ELR (cell line): Measurements from ENCODE around the gene ITSN2.

ENCODE experiments used
- DNase-seq: peaks from one replicate; pipeline ENCODE4 v3.0.0-alpha.2; 2015; ENCODE audit warnings: low read depth

ITSN2 gene

DNA sequence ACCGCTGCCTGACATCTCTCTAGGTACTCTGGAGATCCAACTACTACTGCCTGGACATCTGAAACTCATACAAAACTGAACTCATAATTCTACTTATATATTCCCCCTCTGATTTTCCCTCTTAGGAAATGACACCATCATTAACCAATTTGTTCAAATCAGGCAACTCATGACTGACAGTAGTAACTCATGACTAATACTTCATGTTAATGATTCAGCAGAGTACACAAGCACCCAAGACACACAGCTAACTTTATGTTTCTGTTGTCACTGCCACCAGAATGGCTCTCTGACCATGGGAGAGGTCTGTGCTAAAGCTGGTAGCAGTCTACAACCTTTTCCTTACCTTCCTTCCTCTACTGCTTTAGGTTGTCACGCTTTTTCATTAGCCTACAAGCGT lies 91.1 kb downstream of the ITSN2 start:
- peak; percentile 68 for DNase-seq

DNA sequence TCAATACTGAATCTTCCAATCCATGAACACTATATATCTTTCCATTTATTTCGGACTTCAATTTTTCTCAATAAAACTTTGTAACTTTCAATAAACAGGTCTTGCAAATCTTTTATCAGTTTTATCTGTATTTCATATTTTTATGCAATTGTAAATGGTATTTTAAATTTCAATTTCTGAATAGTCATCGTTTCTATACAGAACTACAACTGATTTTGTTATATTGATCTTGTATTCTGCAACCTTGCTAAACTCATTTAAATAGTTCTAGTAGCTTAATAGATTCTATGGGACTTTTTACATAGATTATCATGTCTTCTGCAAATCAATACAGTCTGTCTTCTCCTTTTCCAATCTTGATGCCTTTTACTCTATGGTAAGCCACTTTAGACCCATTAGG lies 95.1 kb downstream of the ITSN2 start:
- DNase-seq, result no peak

DNA sequence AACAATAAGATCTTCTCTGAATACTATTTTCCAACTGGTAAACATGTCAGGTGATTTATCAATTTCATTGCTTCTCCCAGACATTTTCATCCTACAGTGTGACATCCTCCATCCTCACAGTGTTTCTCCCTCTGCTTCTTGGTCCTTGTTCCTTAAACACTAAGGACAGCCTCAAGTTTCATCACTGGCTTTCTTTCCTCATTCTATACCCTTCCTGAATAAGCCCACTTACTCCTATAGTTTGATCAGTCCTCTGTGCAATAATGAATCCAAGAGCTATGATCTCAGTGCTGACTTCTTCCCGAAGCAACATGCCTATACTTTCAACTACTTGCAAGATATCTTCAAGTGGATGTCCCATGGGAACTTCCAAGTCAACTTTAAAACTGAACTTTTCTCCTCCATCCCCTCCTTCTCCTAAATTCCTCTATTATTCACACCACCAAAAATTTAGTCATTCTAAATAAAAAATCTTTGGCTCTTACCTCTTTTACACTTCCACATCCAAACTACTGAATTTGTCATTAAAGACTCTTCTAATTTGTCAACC lies 97.8 kb downstream of the ITSN2 start:
- no peak for DNase-seq

DNA sequence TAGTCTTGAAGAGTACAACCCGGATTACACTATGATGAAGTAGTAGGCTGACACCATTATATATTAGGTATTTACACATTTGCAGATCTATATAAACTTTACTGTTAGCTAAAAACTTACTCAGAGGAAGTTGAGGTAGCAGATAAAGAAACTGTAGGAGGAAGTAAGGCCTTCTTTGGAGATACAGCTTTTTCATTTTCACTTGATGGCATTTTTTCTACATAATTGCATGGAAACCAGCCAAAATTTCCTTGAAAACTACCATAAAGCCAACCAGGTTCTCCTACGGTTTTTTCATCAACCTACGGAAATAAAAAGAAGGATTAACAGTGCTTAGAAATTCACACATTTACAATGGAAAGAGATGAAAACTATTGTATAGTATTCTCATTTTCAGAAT lies 98.9 kb downstream of the ITSN2 start:
- no peak for DNase-seq

DNA sequence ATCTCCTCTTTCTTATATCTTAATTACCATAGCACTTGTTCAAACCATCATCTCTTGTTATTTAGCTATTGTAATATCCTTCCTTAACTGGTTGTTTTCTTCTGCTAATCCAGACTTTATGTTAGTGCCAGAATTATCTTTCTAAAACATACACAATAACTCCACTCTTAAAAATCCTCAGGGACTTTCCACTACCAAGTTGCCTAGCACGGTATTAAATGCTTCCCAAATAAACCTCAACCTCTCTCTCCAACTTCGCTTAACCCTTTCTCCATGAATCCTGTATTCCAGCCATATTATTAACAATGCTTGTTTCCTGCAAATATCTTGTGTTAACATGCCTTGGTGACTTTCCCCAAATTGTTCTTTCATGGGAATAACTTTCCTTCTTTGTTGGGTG lies 101.0 kb downstream of the ITSN2 start:
- no peak for DNase-seq

DNA sequence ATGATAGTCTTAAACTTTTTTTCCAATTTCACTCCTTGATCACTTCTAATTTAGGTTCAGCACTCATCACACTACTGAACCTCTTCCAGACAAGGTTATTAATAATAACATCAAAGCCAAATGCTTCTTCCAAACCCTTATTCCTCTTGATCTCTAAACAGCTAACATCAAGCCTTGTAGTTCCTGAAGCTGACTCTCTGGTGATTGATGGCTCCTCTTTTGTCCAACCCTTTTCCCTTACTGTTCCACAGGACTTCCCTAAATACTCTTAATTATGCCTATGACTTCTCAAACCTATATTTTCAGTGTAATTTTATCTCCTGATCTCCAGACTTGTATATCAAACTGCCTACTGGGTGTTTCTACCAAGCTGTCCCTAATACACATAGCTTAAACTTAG lies 101.6 kb downstream of the ITSN2 start:
- DNase-seq, result no peak

DNA sequence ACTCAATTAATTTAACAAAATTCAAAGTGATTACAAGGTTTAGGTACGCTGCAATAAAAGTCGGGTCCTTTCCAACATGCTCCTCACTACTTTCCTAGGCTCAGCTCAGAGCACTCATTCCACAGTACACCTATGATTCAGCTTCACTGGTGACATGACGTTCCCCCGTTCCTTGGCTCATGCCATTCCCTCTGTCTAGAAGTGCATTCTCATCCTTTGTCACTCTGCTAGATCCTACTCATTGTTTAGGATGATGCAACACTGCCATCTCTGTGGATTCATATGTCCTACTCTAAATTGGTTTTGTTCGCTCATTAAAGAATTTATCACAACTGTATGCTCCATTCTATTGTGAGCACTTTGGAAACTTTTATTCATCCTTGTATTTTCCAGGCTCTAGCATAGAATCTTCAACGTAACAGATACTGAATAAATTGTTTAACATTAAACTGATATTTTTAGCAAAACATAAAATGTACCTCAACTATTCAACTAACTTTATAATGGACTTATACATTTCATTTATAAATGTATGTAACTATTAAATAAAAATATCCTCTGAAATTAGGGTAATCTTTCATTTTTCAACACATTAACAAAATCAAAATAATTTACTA lies 106.9 kb downstream of the ITSN2 start:
- peak; percentile 64 for DNase-seq

DNA sequence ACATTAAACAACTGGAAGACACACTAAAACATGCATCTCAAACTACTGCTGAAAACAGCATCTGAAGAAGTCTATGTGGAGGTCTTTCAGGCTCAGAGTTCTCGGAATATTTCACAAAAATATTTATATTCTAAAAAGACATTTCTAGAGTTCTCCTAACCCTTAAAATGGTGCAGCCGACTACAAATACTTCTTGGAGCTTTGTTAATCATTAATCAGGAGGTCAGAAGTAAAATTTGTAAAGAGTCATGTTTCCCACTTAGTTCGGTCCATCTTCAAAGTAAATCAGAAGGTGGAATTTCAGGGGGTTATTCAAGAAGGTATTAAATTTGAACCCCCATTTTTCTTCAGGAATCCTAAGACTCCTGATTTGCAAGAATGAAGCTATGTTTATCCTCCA lies 112.7 kb downstream of the ITSN2 start:
- no peak for DNase-seq

DNA sequence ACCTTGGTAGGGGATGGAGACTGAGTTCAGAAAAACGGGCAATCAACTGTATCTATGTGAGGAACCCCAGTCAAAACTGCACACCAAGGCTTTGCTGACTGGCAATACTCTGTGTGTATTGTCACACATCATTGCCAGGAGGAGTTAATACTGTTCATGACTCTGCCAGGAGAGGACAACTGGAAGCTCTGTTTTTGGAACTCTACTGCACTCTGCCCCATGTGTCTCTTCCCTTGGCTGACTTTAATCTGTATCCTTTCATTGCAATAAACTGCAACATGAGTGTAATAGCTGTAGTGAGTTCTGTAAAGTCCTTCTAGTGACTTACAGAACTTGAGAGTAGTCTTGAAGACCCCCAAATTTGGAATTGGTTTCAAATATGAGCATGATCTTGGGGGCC lies 113.2 kb downstream of the ITSN2 start:
- DNase-seq, result no peak

DNA sequence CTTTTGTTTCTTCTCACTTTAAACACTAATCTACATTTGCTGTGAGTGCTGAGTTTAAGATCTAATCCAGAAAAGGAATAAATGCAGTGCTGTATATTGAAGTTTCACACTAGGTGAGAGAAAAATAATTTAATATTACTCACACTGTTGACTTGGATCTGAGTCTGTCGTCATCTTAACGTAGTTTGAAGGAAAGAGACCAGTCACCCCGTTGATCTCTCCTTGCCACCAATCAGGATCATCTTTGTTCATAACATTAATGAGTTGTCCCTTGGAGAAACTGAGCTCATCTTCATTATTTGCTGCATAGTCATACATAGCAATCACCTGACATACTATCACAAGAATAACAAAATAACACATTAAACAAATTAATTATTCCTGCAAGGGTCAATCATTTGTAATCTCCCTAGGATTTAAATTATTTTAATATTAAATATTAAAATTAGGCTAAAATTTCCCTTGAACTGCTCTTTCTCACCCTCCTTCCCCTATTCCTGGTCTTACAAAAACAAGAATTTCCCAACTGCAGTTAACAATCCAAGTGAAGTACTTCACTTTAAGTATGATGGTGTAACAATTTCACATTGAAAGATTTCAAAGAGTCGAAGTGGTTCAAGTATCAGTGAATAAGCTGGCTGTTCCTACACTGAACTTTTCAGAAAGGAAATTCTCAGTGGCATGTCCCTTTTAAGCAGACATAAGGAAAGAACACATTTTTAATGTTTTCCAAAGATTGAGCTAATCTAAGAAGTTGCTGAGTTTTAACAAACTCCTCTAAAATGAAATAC lies 114.2 kb downstream of the ITSN2 start:
- DNase-seq, result peak; percentile 34

DNA sequence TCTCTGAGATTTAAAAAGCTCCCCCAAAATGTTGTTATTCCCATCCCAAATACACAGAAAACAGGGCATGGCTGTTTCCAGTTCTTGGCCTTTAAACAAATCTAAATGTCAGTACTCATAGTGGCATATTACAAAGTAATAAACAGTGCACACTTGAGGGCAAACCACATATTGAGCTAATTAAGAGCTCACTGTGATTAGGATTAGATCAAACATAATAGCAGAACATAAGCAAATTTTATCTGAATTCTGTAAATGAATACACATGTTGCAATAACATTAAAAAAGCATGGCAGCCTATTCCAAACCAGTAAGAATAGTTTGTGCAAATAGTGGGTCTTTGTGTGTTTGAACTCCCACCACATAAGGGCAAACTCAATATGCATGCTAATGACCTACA lies 118.8 kb downstream of the ITSN2 start:
- DNase-seq, result no peak

DNA sequence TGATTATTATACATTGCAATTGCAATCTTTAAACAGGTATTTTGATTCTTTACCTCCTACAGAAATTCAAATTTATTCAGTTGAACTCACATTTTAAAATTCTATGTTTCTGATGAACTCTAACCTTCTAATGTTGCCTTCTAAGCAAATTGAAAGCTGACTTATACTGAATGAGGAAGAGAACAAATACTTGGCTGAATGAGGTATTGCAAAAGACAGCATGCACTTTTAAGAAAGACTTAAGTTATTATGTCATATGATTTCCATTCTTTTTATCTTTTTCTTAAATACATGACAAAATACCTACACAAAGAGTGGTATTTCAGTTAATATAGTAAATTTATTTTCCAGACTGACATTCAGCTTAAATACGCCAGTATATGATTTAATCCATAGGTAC lies 120.8 kb downstream of the ITSN2 start:
- no peak for DNase-seq

DNA sequence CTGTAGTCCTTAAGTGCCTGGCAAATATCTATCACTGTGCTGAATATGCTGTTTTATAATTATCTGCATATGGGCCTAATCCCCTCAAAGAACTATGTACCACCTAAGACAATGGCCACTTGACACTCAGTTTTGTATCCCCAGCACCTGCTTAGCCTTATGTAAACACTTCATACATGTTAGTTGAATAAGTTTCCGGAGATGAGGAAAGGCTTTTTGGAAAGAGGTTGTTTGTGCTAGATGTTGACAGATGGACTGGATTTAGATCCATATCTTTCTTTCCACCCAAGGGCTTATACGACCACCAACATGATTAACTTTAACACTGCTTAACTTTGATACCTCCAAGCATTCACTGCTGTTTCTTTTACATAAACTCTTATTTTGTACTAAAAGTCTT lies 122.2 kb downstream of the ITSN2 start:
- DNase-seq, result no peak

DNA sequence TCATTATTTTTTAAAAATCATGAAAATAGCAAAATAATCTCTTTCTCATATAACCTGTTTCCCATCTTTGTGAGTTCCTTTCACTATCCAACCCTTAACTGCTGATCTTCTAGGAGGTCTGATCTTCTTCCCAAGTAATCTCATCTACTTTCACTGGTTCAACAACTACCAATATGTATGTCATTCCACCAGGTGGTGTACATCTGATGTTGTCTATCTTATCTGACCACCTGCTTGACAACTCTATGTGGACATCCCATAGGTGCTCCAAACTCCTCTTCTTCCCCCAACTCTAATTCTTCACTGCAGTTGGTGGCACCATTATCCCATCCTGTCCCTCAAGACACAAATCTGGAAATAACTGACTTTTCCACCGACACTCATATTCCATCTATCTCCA lies 123.0 kb downstream of the ITSN2 start:
- DNase-seq, result no peak

DNA sequence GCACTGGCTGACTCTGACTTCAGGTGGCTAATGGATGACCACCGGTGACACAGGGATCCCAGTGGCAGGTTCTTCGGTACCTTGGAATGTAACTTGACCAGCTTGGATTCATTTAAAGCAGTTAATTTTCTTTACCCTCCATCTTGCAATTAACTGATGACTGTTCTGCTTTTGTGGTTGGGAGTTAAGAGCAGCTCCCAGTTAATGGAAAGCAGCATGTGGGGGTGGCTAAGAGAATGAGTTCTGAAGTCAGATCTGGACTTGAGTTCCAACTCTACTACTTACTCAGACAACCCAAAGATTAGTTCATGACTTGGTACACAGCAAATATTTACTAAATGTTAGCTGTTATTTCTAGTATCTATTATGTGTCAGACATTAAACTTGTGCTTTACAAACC lies 127.0 kb downstream of the ITSN2 start:
- DNase-seq, result no peak

DNA sequence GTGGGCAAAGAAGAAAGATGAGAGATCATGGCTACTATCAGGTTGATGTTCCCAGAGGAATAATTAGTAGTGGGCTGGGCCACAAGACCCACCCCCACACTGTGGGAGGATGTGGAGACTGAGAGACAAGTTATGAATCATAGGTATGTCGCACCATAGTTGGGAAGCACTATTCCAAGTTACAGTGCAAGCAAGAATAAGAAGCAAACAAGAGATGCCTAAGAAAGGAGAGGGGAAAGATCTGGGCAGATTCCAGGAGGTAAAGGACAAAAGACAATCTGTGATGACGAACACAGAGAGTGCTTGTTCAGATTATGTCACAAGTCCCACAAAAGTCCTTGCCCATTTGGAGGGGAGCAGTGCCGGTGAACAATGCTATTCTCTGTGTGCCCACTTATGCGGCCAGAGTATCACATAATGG lies 128.9 kb downstream of the ITSN2 start:
- peak; percentile 27 for DNase-seq

DNA sequence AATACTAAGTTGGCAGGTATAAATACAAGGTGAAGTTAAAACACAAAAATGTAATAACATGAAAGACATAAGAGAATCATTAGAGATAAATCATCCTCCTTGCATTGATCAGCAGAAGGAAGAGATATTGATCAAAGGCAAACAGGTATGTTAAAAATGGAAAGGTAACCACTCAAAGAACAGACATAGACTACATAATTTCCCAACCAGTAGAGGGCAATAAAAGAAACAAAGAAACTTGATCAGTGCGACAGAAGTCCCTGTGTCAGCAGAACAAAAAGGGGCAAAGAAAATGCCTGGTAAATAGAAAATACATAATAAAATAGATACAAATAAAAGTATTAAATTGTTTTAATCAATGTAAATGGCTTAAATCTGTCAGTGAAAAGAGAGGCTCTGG lies 131.9 kb downstream of the ITSN2 start:
- DNase-seq, result peak; percentile 52

DNA sequence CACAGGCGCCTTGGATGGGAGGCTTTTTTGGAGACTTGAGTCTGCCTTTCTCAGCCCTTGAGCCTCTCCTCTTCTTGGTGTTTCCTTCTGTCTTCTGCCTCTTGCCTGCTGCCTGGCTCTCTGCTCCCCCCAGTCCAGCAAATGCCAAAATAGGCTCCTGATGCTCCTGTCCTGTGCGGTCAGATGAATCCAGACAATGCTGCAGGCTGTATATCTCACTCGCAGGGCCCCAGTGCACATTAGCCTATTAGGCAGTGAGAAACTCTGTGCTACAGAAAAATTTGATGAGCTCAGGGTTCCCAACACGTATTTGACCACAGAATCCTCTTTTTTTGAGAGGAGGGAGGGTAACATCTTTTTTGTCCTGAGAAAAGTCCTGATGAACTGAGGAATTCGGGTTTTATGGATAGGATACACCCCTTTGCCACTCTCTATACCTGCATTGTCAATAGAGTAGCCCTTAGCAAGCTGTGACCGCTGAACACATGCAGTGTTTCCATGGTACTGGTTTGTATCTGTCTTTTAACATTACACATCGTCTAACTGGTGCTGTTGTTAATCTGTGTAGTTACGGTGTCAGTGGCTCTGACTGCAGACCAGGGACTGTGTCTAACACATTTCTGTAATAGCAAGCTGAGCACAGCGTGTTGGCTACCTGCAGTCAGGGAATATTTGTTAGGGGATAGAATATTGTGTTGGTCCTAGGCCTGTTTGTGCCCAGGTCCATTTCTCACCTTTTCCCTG lies 134.7 kb downstream of the ITSN2 start:
- DNase-seq, result no peak

DNA sequence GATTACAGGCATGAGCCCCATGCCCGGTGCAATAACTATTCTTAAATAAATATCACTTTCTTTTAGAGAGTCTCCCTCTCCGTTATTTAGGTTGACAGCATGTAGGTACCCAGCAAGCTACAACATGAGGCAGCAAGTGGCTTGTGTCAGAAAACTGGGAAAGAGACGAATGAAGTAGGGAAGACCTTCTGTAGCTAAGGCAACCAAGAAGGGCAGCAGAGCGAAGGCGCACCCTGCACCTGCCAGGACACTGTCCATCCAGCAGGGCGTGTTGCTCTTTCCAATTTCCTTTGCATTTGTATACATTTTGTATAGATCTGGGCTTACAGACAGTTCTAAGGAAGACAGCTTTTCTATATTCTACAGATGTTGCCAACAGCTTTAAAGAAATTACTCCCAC lies 137.4 kb downstream of the ITSN2 start:
- DNase-seq, result no peak

DNA sequence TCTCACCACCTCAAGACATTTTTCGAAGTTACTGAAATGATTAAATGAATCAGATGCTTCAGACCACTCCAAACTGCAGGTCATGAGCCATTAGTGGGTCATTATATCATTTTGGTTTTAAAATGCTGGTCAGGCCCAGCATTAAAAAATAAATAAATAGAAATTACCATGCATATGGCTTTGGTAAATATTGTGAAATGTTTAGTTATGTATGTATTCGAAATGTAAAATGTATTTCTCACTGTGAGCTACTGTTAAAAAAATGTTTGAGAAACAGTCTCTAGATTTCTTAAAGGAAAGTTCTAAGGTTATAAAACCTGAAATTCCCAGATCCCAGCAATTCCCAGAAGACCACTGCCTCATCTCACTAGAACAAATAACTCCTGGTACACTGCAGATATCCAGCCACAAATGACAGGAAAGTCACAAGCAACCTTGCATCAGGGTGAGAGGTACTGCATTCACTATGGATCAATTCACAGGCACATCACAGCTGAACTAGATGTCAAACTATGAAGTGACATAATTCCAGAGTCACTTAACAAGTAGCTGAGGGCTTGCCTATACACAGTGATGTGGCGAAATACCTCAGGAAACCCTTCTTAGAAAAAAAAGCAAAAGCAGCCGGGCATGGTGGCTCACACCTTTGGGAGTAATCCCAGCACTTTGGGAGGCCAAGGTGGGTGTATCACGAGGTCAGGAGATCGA lies 138.8 kb downstream of the ITSN2 start:
- DNase-seq, result no peak

DNA sequence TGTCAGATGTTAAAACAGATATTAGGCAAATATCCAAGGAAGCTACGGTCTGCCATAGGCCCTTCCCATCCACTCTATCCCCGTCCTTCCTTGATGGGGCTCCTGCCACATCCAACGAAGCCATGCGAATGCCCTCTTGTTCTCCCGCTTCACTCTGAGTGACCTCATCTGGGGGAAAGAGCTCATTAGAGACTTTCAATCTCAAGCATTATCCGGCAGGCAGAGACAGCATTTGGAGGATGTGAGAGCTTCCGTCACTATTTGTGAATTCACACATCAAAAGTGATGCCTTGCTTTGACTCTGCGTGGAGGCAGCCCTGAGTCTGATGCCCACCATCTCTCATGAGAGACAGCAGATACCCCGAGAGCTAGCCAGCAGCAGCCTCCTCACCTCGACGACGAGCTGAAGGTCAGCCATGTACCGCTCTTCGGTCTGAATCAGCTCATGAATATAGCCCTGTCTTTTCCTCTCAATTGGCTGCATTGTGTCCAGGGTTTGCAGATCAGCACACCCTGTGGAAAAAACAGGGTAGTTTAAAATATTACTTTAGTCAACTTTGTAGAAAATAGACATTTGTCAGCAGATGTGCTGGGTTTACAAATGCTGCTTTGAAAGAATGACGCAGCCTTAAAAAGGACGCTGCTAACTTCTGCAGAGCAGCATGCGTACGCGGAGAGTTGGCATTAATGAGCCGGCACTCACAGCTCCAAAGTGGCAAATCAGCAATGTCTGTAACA lies 139.6 kb downstream of the ITSN2 start:
- no peak for DNase-seq

DNA sequence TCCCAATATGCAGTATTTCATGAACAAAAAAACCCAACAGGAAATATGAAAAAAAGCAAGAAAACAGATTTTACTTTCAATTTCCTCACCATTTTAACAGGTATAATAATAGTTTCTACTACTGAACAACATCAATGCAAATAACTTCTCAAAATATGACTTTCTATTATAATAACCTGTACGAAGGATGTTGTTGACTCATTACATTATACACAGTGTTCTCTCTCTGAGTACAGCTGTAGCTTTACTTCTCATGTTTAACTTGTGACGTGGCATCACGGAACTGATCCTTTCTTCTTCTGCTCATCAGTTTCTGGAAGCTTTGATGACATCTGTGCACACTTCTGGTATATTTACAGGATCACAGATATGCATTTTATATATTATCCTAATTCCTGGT lies 145.5 kb downstream of the ITSN2 start:
- no peak for DNase-seq
